HCT116 (cell line): ENCODE results near the gene LSAMP. TPM values are rescaled to one million over a fixed set of nuclear protein-coding genes. Genes with fewer than 3 reads are reported as not detected.

Source experiments
- ATAC-seq: fragments of 200-7000 bp; cut with Tn5 transposase; 2 replicates; pipeline ENCODE4 v1.9.1; 2020; ENCODE audit warnings: mild to moderate bottlenecking, moderate library complexity
- BruUV-seq: library from RNA; stranded (reverse); fragments of 400-500 nt; replicated peaks from 2 replicates; lab custom pipeline; 2021; lab: Mats Ljungman, UMichigan
- CTCF ChIA-PET: fragments of 300-600 bp; sonication (Branson Sonifier 250); formaldehyde crosslinking; loops from one replicate; lab custom pipeline; 2021; ENCODE audit warnings: antibody characterized with exemption; lab: Charles Lee
- POLR2A ChIA-PET: fragments of 300-600, 350-600 bp; sonication (Branson Sonifier 250); formaldehyde crosslinking; loops from one replicate; lab custom pipeline; 2021; ENCODE audit warnings: antibody characterized with exemption; lab: Charles Lee
- RAD21 ChIA-PET, 2 experiments: fragments of 300-600 bp; sonication (Branson Sonifier 250); formaldehyde crosslinking; loops; one replicate each; lab custom pipeline; 2023; ENCODE audit warnings: low total read pairs in 2 of 2; ENCODE audit not compliant: uncharacterized antibody in 2 of 2, unreplicated experiment in 2 of 2, low non-redundant PET in 1 of 2; lab: Charles Lee
- DNase-seq: peaks from one replicate; pipeline ENCODE4 v3.0.0-alpha.2; 2010; ENCODE audit warnings: low read depth, low spot score
- H2AFZ ChIP-seq: fragments of 200-600 bp; shearing (Covaris generic), sonication (generic); 2 replicates; pipeline ENCODE4 v1.6.1; 2017; ENCODE audit warnings: low read depth, mixed run types, mixed read lengths, antibody characterized with exemption, low read length; ENCODE audit not compliant: poor library complexity, severe bottlenecking
- H3K27ac ChIP-seq: 2 replicates; pipeline ENCODE4 v1.5.1; 2012; ENCODE audit warnings: low read depth, low read length
- H3K27me3 ChIP-seq: fragments of 200-600 bp; sonication (generic); 2 replicates; pipeline ENCODE4 v1.6.1; 2016; ENCODE audit warnings: mixed run types, low read length, mixed read lengths; ENCODE audit not compliant: insufficient read depth
- H3K36me3 ChIP-seq, 2 experiments: fragments of 200-500 bp in 1 of 2; fragments of 200-600 bp in 1 of 2; sonication (Bioruptor generic) in 1 of 2; sonication (generic) in 1 of 2; 2 replicates each; pipeline versions ENCODE4 v1.5.1 to v1.6.1; 2014 to 2016; ENCODE audit warnings: low read length in 2 of 2, inconsistent platforms in 1 of 2, mixed read lengths in 1 of 2, mixed run types in 1 of 2; ENCODE audit not compliant: insufficient read depth in 2 of 2, control insufficient read depth in 1 of 2
- H3K4me1 ChIP-seq, 2 experiments: fragments of 200-600 bp in 1 of 2; sonication (generic) in 1 of 2; 2 replicates each; pipeline versions ENCODE4 v1.5.1 to v1.6.1; 2012 to 2017; ENCODE audit warnings: low read length in 2 of 2, inconsistent platforms in 1 of 2, mild to moderate bottlenecking in 1 of 2, mixed read lengths in 1 of 2, mixed run types in 1 of 2, moderate library complexity in 1 of 2; ENCODE audit not compliant: insufficient read depth in 2 of 2, control insufficient read depth in 1 of 2
- H3K4me2 ChIP-seq: fragments of 200-600 bp; sonication (generic); 2 replicates; pipeline ENCODE4 v1.6.1; 2017; ENCODE audit warnings: mixed run types, low read length, mixed read lengths
- H3K4me3 ChIP-seq, 2 experiments: fragments of 200-600 bp in 1 of 2; sonication (generic) in 1 of 2; replicated peaks in 1 of 2; 2 replicates each; pipeline ENCODE4 v1.5.1; 2011 to 2016; ENCODE audit warnings: low read length in 2 of 2, control low read depth in 1 of 2, low read depth in 1 of 2, mild to moderate bottlenecking in 1 of 2, mixed read lengths in 1 of 2, mixed run types in 1 of 2
- H3K79me2 ChIP-seq: fragments of 200-600 bp; sonication (generic); 2 replicates; pipeline ENCODE4 v1.6.1; 2017; ENCODE audit warnings: mild to moderate bottlenecking, mixed run types, low read length, moderate library complexity, mixed read lengths; ENCODE audit not compliant: insufficient read depth
- H3K9ac ChIP-seq: fragments of 200-600 bp; sonication (generic); 2 replicates; pipeline ENCODE4 v1.6.1; 2016; ENCODE audit warnings: low read length, mixed read lengths
- H3K9me2 ChIP-seq: fragments of 200-600 bp; sonication (generic), shearing (Covaris generic); 2 replicates; pipeline ENCODE4 v1.6.1; 2017; ENCODE audit warnings: mixed run types, mild to moderate bottlenecking, moderate library complexity; ENCODE audit not compliant: insufficient read depth
- H3K9me3 ChIP-seq, 2 experiments: fragments of 200-500 bp in 1 of 2; fragments of 200-600 bp in 1 of 2; sonication (Bioruptor generic) in 1 of 2; sonication (generic) in 1 of 2; 2 replicates each; pipeline ENCODE4 v1.6.1; 2014 to 2017; ENCODE audit warnings: low read length in 2 of 2, mixed read lengths in 2 of 2, inconsistent platforms in 1 of 2, low read depth in 1 of 2, mild to moderate bottlenecking in 1 of 2, mixed run types in 1 of 2, moderate library complexity in 1 of 2; ENCODE audit not compliant: control insufficient read depth in 1 of 2, insufficient read depth in 1 of 2
- H4K20me1 ChIP-seq: fragments of 200-600 bp; sonication (generic), shearing (Covaris generic); 2 replicates; pipeline ENCODE4 v1.6.1; 2017; ENCODE audit warnings: mixed run types, mild to moderate bottlenecking, moderate library complexity; ENCODE audit not compliant: insufficient read depth
- CBX3 ChIP-seq: IDR thresholded peaks from 2 replicates; pipeline ENCODE4 v1.6.1; 2012; ENCODE audit warnings: low read depth
- EGR1 ChIP-seq: IDR thresholded peaks from 2 replicates; pipeline ENCODE4 v1.6.1; 2012; ENCODE audit warnings: low read depth
- POLR2A ChIP-seq: IDR thresholded peaks from 2 replicates; pipeline ENCODE4 v1.7.0; 2011; ENCODE audit warnings: borderline replicate concordance; ENCODE audit not compliant: insufficient read depth, insufficient read length; ENCODE audit errors: extremely low read depth
- POLR2AphosphoS5 ChIP-seq: IDR thresholded peaks from 2 replicates; pipeline ENCODE4 v1.6.1; 2011; ENCODE audit warnings: mild to moderate bottlenecking, low read depth, low read length, moderate library complexity
- SP1 ChIP-seq: IDR thresholded peaks from 2 replicates; pipeline ENCODE4 v1.6.1; 2012; ENCODE audit warnings: low read depth
- SRF ChIP-seq: IDR thresholded peaks from 2 replicates; pipeline ENCODE4 v1.6.1; 2012; ENCODE audit warnings: low read depth
- TCF7L2 ChIP-seq: IDR thresholded peaks from 2 replicates; pipeline ENCODE4 v1.7.0; 2011; ENCODE audit warnings: borderline replicate concordance, inconsistent platforms; ENCODE audit not compliant: insufficient read depth, insufficient read length; ENCODE audit errors: extremely low read depth
- YY1 ChIP-seq: IDR thresholded peaks from 2 replicates; pipeline ENCODE4 v1.6.1; 2011; ENCODE audit warnings: low read length, low read depth, moderate library complexity, mild to moderate bottlenecking; ENCODE audit not compliant: insufficient replicate concordance; ENCODE audit errors: extremely low read depth
- ZNF274 ChIP-seq: fragments of 200-500 bp; sonication (Bioruptor generic); IDR thresholded peaks from 2 replicates; pipeline ENCODE4 v1.6.1; 2014; ENCODE audit warnings: mild to moderate bottlenecking, low read depth, low read length, inconsistent platforms
- intact Hi-C: fragments of 100-400 bp; cut with micrococcal nuclease; formaldehyde crosslinking; loops from 2 replicates; pipeline ENCODE4 v1.10.0; 2022
- total RNA-seq: library from RNA; stranded (reverse); gene quantifications from one replicate; pipeline ENCODE4 v1.2.1, GENCODE V29; 2021; ENCODE audit not compliant: unreplicated experiment
- TF ChIP-seq, protein P1 (sequence below): IDR thresholded peaks from 2 replicates; pipeline ENCODE4 v1.6.1; 2011; ENCODE audit warnings: mild to moderate bottlenecking, low read length, moderate library complexity; ENCODE audit not compliant: insufficient replicate concordance; ENCODE audit errors: extremely low read depth
- TF ChIP-seq, protein P2 (sequence below): IDR thresholded peaks from 2 replicates; pipeline ENCODE4 v1.6.1; 2012
- TF ChIP-seq, protein P3 (sequence below), 3 experiments: fragments of 200-600 bp in 1 of 3; sonication (generic) in 1 of 3; IDR thresholded peaks in 2 of 3; conservative IDR thresholded peaks in 1 of 3; 2 replicates each; pipeline ENCODE4 v1.5.1; 2012 to 2017; ENCODE audit warnings: low read depth in 2 of 3, low read length in 2 of 3, antibody characterized with exemption in 1 of 3, borderline replicate concordance in 1 of 3, control low read depth in 1 of 3, mild to moderate bottlenecking in 1 of 3, mixed read lengths in 1 of 3, mixed run types in 1 of 3, moderate library complexity in 1 of 3; ENCODE audit not compliant: insufficient read depth in 1 of 3

Gene LSAMP
- total RNA-seq, 1 experiment from 2014 or later: 0.25 TPM

DNA sequence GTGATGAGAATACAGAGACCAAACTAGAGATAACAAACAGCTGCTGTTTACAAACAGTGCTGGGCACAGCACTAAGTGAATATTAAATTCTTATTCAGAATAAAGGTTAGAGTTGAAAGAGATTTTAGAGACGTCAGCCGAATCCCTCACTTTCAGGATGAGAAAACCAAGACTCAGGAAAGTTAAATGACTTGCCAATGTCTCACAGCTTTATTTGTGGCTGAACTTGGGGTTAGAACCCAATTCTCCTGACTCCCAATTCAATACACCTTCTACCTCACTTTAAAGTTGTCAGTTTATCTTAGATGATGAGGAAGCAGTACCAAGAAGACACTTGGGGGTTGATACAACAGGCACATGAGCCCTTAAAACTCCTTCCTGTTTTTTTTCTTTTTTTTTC is 641.1 kb downstream of the LSAMP start:
- ChIA-PET RAD21 (no interaction called here), POLR2A (no interaction called here), CTCF (interaction anchor here (1.8 kb wide), 1 partner anchor 20 kb away, joined by 8 read pairs; no protein-coding TSS in a partner anchor)
- Histone ChIP-seq H3K9me3 (no peaks in the 10 kb centered on the region), H3K4me2 (no peak overlapping the region), H3K79me2 (no peaks in the 10 kb centered on the region), H3K9me2 (no peaks in the 10 kb centered on the region), H3K27me3 (no peaks in the 10 kb centered on the region), H3K4me1 (peaks cover 7 to 23% of the 10 kb centered on the region in 2 experiments; a peak in 3 of 4 replicates), H4K20me1 (no peaks in the 10 kb centered on the region), H2AFZ (no peak overlapping the region), H3K4me3 (no peak overlapping the region), H3K36me3 (no peaks in the 10 kb centered on the region), H3K9ac (no peak overlapping the region), H3K27ac (no peak overlapping the region)
- TF ChIP-seq POLR2AphosphoS5 (no peak), TCF7L2 (no peak), SRF (no peak), YY1 (no peak), CBX3 (no peak), EGR1 (no peak), SP1 (no peak), POLR2A (no peak), ZNF274 (no peak)
- TF ChIP-seq, protein P1, sequence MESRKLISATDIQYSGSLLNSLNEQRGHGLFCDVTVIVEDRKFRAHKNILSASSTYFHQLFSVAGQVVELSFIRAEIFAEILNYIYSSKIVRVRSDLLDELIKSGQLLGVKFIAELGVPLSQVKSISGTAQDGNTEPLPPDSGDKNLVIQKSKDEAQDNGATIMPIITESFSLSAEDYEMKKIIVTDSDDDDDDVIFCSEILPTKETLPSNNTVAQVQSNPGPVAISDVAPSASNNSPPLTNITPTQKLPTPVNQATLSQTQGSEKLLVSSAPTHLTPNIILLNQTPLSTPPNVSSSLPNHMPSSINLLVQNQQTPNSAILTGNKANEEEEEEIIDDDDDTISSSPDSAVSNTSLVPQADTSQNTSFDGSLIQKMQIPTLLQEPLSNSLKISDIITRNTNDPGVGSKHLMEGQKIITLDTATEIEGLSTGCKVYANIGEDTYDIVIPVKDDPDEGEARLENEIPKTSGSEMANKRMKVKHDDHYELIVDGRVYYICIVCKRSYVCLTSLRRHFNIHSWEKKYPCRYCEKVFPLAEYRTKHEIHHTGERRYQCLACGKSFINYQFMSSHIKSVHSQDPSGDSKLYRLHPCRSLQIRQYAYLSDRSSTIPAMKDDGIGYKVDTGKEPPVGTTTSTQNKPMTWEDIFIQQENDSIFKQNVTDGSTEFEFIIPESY: no peak
- TF ChIP-seq, protein P2, sequence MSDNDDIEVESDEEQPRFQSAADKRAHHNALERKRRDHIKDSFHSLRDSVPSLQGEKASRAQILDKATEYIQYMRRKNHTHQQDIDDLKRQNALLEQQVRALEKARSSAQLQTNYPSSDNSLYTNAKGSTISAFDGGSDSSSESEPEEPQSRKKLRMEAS: no peak
- TF ChIP-seq, protein P3, sequence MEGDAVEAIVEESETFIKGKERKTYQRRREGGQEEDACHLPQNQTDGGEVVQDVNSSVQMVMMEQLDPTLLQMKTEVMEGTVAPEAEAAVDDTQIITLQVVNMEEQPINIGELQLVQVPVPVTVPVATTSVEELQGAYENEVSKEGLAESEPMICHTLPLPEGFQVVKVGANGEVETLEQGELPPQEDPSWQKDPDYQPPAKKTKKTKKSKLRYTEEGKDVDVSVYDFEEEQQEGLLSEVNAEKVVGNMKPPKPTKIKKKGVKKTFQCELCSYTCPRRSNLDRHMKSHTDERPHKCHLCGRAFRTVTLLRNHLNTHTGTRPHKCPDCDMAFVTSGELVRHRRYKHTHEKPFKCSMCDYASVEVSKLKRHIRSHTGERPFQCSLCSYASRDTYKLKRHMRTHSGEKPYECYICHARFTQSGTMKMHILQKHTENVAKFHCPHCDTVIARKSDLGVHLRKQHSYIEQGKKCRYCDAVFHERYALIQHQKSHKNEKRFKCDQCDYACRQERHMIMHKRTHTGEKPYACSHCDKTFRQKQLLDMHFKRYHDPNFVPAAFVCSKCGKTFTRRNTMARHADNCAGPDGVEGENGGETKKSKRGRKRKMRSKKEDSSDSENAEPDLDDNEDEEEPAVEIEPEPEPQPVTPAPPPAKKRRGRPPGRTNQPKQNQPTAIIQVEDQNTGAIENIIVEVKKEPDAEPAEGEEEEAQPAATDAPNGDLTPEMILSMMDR (IDR thresholded peaks at IDR 0.05 in 2 of 3, conservative IDR thresholded peaks at IDR 0.05 in 1 of 3; ENCODE audit: borderline replicate concordance in 1 of 3, insufficient read depth in 1 of 3, low read depth in 2 of 3, low read length in 2 of 3): no peak
- no peak for DNase-seq
- BruUV-seq: no TSS peak
- intact Hi-C loops: no loop called here
- no peak for ATAC-seq
